SK-N-SH (cell line): ENCODE measurements around the gene PURA. TPM values are rescaled to one million over a fixed set of nuclear protein-coding genes. Genes with fewer than 3 reads are reported as not detected.

Experiments
- CTCF ChIA-PET: fragments of 300-600, 350-600 bp; formaldehyde crosslinking; extraction: SDS; loops from one replicate; lab custom pipeline; 2021; lab: Yijun Ruan, JAX
- POLR2A ChIA-PET: fragments of 350-600 bp; sonication (Branson Sonifier 250); formaldehyde crosslinking; extraction: SDS; loops from one replicate; lab custom pipeline; 2020; ENCODE audit warnings: antibody characterized with exemption, inconsistent platforms; lab: Yijun Ruan, JAX
- DNase-seq: peaks from one replicate; pipeline ENCODE4 v3.0.0; 2012
- H2AFZ ChIP-seq: fragments of 200-600 bp; sonication (generic); 2 replicates; pipeline ENCODE4 v1.8.1; 2016; ENCODE audit warnings: antibody characterized with exemption, mild to moderate bottlenecking, low read depth
- H3F3A ChIP-seq: fragments of 200-600 bp; sonication (generic); replicated peaks from 2 replicates; pipeline ENCODE3; 2016; ENCODE audit warnings: antibody characterized with exemption, mild to moderate bottlenecking; ENCODE audit not compliant: insufficient read depth
- H3K27ac ChIP-seq, 2 experiments: fragments of 200-500 bp in 1 of 2; fragments of 200-600 bp in 1 of 2; sonication (Bioruptor generic) in 1 of 2; sonication (generic), shearing (Covaris generic) in 1 of 2; 2 replicates each; pipeline versions ENCODE4 v1.5.1 to v1.6.1; 2014 to 2016; ENCODE audit warnings: low read depth in 2 of 2, inconsistent platforms in 1 of 2, low read length in 1 of 2, mild to moderate bottlenecking in 1 of 2, mixed read lengths in 1 of 2
- H3K27me3 ChIP-seq: fragments of 200-600 bp; sonication (generic), shearing (Covaris generic); 2 replicates; pipeline ENCODE4 v1.6.1; 2016; ENCODE audit warnings: mixed run types; ENCODE audit not compliant: insufficient read depth
- H3K36me3 ChIP-seq, 2 experiments: fragments of 200-500 bp in 1 of 2; fragments of 200-600 bp in 1 of 2; sonication (Bioruptor generic) in 1 of 2; sonication (generic) in 1 of 2; replicated peaks in 1 of 2; 2 replicates each; pipeline versions ENCODE3 to v1.5.1; 2014 to 2016; ENCODE audit warnings: low read length in 1 of 2, mild to moderate bottlenecking in 1 of 2; ENCODE audit not compliant: insufficient read depth in 2 of 2, control insufficient read depth in 1 of 2
- H3K4me1 ChIP-seq, 2 experiments: fragments of 200-500 bp in 1 of 2; fragments of 200-600 bp in 1 of 2; sonication (Bioruptor generic) in 1 of 2; sonication (generic), shearing (Covaris generic) in 1 of 2; 2 replicates each; pipeline versions ENCODE4 v1.5.1 to v1.6.1; 2014 to 2016; ENCODE audit warnings: low read depth in 1 of 2, low read length in 1 of 2, mixed run types in 1 of 2; ENCODE audit not compliant: insufficient read depth in 2 of 2, control insufficient read depth in 1 of 2
- H3K4me2 ChIP-seq: fragments of 200-600 bp; sonication (generic), shearing (Covaris generic); 2 replicates; pipeline ENCODE4 v1.6.1; 2017; ENCODE audit warnings: mixed run types
- H3K4me3 ChIP-seq, 2 experiments: fragments of 200-500 bp in 1 of 2; fragments of 200-600 bp in 1 of 2; sonication (Bioruptor generic) in 1 of 2; sonication (generic), shearing (Covaris generic) in 1 of 2; 2 replicates each; pipeline versions ENCODE4 v1.5.1 to v1.8.1; 2014 to 2016; ENCODE audit warnings: low read depth in 2 of 2, inconsistent platforms in 1 of 2, low read length in 1 of 2, mild to moderate bottlenecking in 1 of 2, mixed read lengths in 1 of 2, moderate library complexity in 1 of 2
- H3K79me2 ChIP-seq: fragments of 200-600 bp; sonication (generic); 2 replicates; pipeline ENCODE4 v1.8.1; 2017; ENCODE audit warnings: mild to moderate bottlenecking; ENCODE audit not compliant: insufficient read depth
- H3K9ac ChIP-seq: fragments of 200-600 bp; sonication (generic); 2 replicates; pipeline ENCODE4 v1.6.1; 2017; ENCODE audit warnings: mixed run types
- H3K9me2 ChIP-seq: fragments of 200-600 bp; sonication (generic); 2 replicates; pipeline ENCODE4 v1.6.1; 2017; ENCODE audit warnings: mixed run types
- H3K9me3 ChIP-seq: fragments of 200-600 bp; sonication (generic); 2 replicates; pipeline ENCODE4 v1.6.1; 2017; ENCODE audit warnings: mixed run types, mild to moderate bottlenecking, moderate library complexity
- H4K20me1 ChIP-seq: fragments of 200-600 bp; sonication (generic); 2 replicates; pipeline ENCODE4 v1.6.1; 2017; ENCODE audit warnings: mild to moderate bottlenecking, mixed run types; ENCODE audit not compliant: insufficient read depth
- CHD2 ChIP-seq: fragments of 150-350 bp; IDR thresholded peaks from 2 replicates; pipeline ENCODE4 v1.6.1; 2018; ENCODE audit warnings: low read length; ENCODE audit not compliant: partially characterized antibody
- CTCF ChIP-seq: fragments of 200-600 bp; sonication (generic); IDR thresholded peaks from 2 replicates; pipeline ENCODE4 v1.6.1; 2017; ENCODE audit warnings: antibody characterized with exemption, mild to moderate bottlenecking, moderate library complexity
- EZH2phosphoT487 ChIP-seq: fragments of 200-600 bp; sonication (generic); IDR thresholded peaks from 2 replicates; pipeline ENCODE4 v1.6.1; 2017; ENCODE audit warnings: low read depth, mixed run types, mild to moderate bottlenecking, antibody characterized with exemption, moderate library complexity, borderline replicate concordance
- FOXJ3 ChIP-seq: sonication (generic); formaldehyde crosslinking; IDR thresholded peaks from 2 replicates; pipeline ENCODE4 v1.5.1; 2020; ENCODE audit warnings: mild to moderate bottlenecking, missing genetic modification reagents
- FOXM1 ChIP-seq: IDR thresholded peaks from 2 replicates; pipeline ENCODE4 v1.4.0; 2012; ENCODE audit warnings: low read depth, mild to moderate bottlenecking
- GABPA ChIP-seq: IDR thresholded peaks from 2 replicates; pipeline ENCODE4 v1.4.0; 2012; ENCODE audit warnings: low read depth, mild to moderate bottlenecking
- IRF3 ChIP-seq: fragments of 150-350 bp; IDR thresholded peaks from 2 replicates; pipeline ENCODE4 v1.6.1; 2016; ENCODE audit warnings: mild to moderate bottlenecking, low read depth, low read length
- JUND ChIP-seq: IDR thresholded peaks from 2 replicates; pipeline ENCODE4 v1.4.0; 2012
- MXI1 ChIP-seq: IDR thresholded peaks from 2 replicates; pipeline ENCODE4 v1.6.1; 2012; ENCODE audit warnings: mild to moderate bottlenecking, low read depth, low read length, improper control_type of control experiment
- NFIC ChIP-seq: IDR thresholded peaks from 2 replicates; pipeline ENCODE4 v1.4.0; 2012; ENCODE audit warnings: borderline replicate concordance
- PBX3 ChIP-seq: IDR thresholded peaks from 2 replicates; pipeline ENCODE4; 2012
- POLR2AphosphoS5 ChIP-seq: IDR thresholded peaks from 2 replicates; pipeline ENCODE4 v1.6.1; 2012; ENCODE audit warnings: low read depth, low read length
- RCOR1 ChIP-seq: fragments of 150-350 bp; IDR thresholded peaks from 2 replicates; pipeline ENCODE4 v1.6.1; 2017; ENCODE audit warnings: antibody characterized with exemption, low read length
- REST ChIP-seq: IDR thresholded peaks from 2 replicates; pipeline ENCODE4 v1.6.1; 2012; ENCODE audit warnings: mild to moderate bottlenecking, low read depth, low read length, moderate library complexity
- RFX5 ChIP-seq: IDR thresholded peaks from 2 replicates; pipeline ENCODE4 v1.6.1; 2012; ENCODE audit warnings: mild to moderate bottlenecking, improper control_type of control experiment, low read length
- RXRA ChIP-seq: IDR thresholded peaks from 2 replicates; pipeline ENCODE4 v1.4.0; 2012; ENCODE audit warnings: low read depth, mild to moderate bottlenecking, borderline replicate concordance
- SIN3A ChIP-seq: IDR thresholded peaks from 2 replicates; pipeline ENCODE4 v1.6.1; 2012; ENCODE audit warnings: low read depth, mild to moderate bottlenecking, low read length, moderate library complexity, borderline replicate concordance
- TAF1 ChIP-seq: IDR thresholded peaks from 2 replicates; pipeline ENCODE4 v1.6.1; 2012; ENCODE audit warnings: low read depth, mild to moderate bottlenecking, low read length, moderate library complexity, borderline replicate concordance
- USF1 ChIP-seq: IDR thresholded peaks from 2 replicates; pipeline ENCODE4 v1.4.0; 2012; ENCODE audit warnings: low read depth, borderline replicate concordance
- WGBS: methylation state at CpG from one replicate; pipeline ENCODE4 v1.1.6; 2017; ENCODE audit warnings: low lambda C conversion rate; 5-methylcytosine and 5-hydroxymethylcytosine counted together
- polyA plus RNA-seq, 3 experiments: library from polyadenylated mRNA; depleted of rRNA; stranded (reverse); fragments of >200 nt; gene quantifications; 2 replicates each; pipeline ENCODE4 v1.2.3, GENCODE V29; 2012
- TF ChIP-seq, protein P1 (sequence below): IDR thresholded peaks from 2 replicates; pipeline ENCODE4 v1.4.0; 2012; ENCODE audit warnings: low read depth, borderline replicate concordance

The PURA gene
- polyA plus RNA-seq, 1 of the 3 experiments (the other 2 are of a cell fraction), result 2.4 TPM

DNA sequence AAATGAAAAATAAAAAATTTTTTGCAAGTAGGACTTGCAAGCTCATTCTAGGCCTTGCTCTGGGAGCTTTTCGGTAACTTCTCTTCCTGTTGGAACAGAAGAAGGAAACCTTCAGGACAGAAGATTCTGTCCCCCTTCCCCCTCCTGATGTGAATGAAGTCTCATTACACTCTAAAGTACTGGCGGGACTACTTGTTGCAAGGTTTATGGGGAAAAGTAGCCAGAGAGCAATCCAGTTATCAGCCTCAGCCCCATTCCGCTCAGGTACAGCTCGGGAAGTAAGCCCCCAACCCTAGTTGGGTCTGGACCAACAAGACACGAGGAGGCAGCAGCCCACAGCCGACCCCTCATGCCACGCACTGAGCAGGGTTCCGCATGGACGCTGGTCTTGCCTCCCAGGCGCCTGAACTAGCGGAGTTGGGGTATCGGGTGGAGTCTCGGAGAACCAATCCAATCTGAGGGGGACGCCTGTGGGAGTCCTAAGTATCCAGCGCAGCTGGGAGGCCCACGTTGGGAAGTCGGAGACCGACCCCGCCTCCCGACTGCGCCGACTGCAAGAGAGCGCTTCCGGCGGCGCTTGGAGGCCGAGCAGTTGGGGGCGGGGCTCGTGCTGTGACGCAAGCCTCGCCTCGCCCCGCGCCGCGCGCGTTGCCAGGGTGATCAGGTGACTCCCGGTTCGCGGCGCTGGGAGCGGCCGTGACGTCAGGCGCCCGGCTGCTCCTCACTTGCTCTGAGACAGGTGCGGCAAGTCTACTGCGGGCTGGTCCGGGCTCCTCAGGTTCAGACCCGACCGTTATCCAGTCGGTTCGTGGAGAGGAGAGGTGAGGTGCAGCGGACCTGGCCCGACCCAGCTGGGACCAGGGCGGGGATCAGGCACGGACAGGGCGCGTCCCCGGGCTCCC is 60.8 kb downstream of the PURA start, which contains the start of gene CYSTM1:
Gene CYSTM1 (plus strand): TSS at position 724 of the 902 bp plus-strand sequence. CDS start 19,278 bp downstream, outside the sequence.
- Histone ChIP-seq H3K27ac (peak within 1 kb of the TSS; percentile 77 to 78), H3K4me1 (peaks cover 0 to 7% of the 10 kb centered on the region in 2 experiments; a peak in 1 of 4 replicates), H3K9ac (peak within 1 kb of the TSS; percentile 79), H3K79me2 (no peaks in the 10 kb centered on the region; the same call in 1 of the 2 replicates), H3K27me3 (no peaks in the 10 kb centered on the region), H3K4me2 (peak within 1 kb of the TSS; percentile 86), H3K9me3 (no peaks in the 10 kb centered on the region), H2AFZ (peak within 1 kb of the TSS; percentile 97), H3K4me3 (peak within 1 kb of the TSS; percentile 81 to 92), H3K36me3 (no peaks in the 10 kb centered on the region), H3K9me2 (no peaks in the 10 kb centered on the region), H3F3A (peaks cover 12% of the 10 kb centered on the region), H4K20me1 (no peaks in the 10 kb centered on the region)
- ChIA-PET POLR2A (interaction anchor here (0.7 to 1.5 kb wide), 3 partner anchors 27 to 172 kb away, joined by 3 to 4 read pairs (median 4); partner anchors contain the start of gene HBEGF), CTCF (interaction anchor here (0.6 to 1.7 kb wide), 10 partner anchors 9 to 184 kb away, joined by 3 to 4 read pairs (median 3); partner anchors contain the start of gene HBEGF)
- peak; percentile 93 for DNase-seq
- 71% methylated on average over 4 of the region's 61 CpGs for WGBS
- no peak for TF ChIP-seq RXRA
- no peak for TF ChIP-seq IRF3
- TF ChIP-seq GABPA, result peak; percentile 50; the same call in 1 of the 2 replicates
- TF ChIP-seq CHD2, result no peak
- peak; percentile 69; the same call in 1 of the 2 replicates for TF ChIP-seq POLR2AphosphoS5
- no peak for TF ChIP-seq FOXM1
- no peak for TF ChIP-seq NFIC
- TF ChIP-seq JUND, result no peak
- TF ChIP-seq, protein P1, sequence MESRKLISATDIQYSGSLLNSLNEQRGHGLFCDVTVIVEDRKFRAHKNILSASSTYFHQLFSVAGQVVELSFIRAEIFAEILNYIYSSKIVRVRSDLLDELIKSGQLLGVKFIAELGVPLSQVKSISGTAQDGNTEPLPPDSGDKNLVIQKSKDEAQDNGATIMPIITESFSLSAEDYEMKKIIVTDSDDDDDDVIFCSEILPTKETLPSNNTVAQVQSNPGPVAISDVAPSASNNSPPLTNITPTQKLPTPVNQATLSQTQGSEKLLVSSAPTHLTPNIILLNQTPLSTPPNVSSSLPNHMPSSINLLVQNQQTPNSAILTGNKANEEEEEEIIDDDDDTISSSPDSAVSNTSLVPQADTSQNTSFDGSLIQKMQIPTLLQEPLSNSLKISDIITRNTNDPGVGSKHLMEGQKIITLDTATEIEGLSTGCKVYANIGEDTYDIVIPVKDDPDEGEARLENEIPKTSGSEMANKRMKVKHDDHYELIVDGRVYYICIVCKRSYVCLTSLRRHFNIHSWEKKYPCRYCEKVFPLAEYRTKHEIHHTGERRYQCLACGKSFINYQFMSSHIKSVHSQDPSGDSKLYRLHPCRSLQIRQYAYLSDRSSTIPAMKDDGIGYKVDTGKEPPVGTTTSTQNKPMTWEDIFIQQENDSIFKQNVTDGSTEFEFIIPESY, result no peak
- TF ChIP-seq PBX3, result no peak
- TF ChIP-seq MXI1, result peak; percentile 84
- no peak for TF ChIP-seq EZH2phosphoT487
- TF ChIP-seq USF1, result peak; percentile 78
- TF ChIP-seq TAF1, result peak; percentile 77; the same call in 1 of the 2 replicates
- TF ChIP-seq SIN3A, result peak; percentile 42; the same call in 1 of the 2 replicates
- TF ChIP-seq RFX5, result peak; percentile 32
- TF ChIP-seq CTCF, result no peak
- TF ChIP-seq REST, result 0 out of 2 replicates have a peak, but pooled peaks have one; percentile 21
- no peak for TF ChIP-seq RCOR1
- TF ChIP-seq FOXJ3 (CRISPR knock-in tag), result no peak
